ENCODE data around the gene TNFAIP6.

Gene TNFAIP6

DNA sequence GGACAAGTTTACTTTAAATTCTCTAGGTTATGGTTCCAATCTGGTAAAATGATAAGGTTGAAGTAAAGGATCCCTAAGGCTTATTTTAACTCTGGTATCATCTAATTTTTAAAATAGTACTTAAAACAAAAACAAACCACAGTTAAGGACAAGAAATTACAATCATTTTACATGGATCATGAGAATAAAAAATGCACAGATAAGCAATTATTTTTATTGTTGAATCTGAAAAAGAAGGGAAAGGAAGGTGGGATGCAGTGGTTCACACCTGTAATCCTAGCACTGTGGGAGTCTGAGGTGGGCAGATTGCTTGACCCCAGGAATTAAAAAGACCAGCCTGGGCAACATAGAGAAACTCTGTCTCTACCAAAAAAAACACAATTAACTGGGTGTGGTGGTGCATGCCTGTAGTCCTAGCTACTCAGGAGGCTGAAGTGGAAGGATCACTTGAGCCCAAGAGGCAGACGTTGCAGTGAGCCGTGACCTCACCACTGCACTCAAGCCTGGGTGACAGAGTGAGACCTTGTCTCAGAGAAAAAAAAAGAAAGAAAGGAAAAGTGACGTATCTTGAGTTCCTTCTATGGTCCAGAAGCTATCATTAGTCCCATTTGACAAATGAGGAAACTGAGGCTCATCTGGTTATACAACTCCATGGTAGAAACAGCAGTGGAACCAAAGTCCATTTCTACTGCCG lies 2.5 kb downstream of the TNFAIP6 start:
- no peak for TF ChIP-seq CTCF (IDR thresholded peaks at IDR 0.05; ENCODE audit: insufficient read depth, missing control alignments)
- no peak for FAIRE-seq
- no peak for DNase-seq (ENCODE audit: insufficient read length, low spot score)

DNA sequence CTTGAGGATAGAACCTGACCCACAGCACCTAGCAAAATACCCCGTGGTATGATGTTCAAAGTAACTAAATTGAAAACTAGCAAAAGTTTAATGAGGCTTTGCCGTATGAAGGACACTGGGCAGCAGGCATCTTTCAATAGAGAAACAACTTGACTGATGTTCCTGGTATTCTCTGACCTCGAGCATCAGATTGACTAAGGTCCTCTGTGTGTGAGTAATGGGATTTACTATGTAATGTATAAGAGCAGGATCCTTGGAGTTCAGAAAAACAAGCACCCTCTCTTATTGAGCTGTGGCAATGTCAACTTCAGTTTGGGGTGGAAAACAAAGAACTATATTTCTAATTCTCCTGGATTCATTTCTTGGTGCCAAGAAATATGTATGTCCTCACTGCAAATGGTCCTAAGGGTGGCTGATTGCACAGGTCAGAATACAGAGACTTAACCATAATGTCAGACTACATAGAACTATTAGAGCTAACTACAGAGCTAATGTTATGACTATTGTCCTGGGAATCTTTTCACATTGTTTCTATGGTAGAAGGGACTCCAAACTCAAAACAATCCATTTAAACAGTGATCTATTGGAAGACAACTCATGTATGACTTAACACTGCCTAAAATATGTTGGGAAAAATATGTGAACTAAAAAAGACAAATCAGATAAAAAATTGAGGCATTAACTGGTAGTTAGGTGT lies 4.4 kb downstream of the TNFAIP6 start:
- FAIRE-seq (no peak), DNase-seq (ENCODE audit: insufficient read length, low spot score) (no peak)
- TF ChIP-seq CTCF (IDR thresholded peaks at IDR 0.05; ENCODE audit: insufficient read depth, missing control alignments): no peak

DNA sequence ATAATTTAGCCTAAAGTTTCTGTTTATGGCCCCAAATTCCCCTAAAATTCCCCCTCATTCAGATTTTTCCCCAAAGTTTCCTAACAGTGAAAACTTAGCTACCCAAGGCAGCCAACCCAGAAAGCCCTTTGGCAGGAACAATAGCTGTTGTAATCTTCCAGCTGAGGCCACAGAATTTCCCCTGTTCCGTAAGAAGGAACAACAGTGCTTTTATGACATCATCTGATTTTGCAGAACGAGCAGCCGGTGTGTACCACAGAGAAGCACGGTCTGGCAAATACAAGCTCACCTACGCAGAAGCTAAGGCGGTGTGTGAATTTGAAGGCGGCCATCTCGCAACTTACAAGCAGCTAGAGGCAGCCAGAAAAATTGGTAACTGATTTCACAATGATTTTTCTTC lies 6.3 kb downstream of the TNFAIP6 start:
- FAIRE-seq (no peak), DNase-seq (ENCODE audit: insufficient read length, low spot score) (no peak)
- no peak for TF ChIP-seq CTCF (IDR thresholded peaks at IDR 0.05; ENCODE audit: insufficient read depth, missing control alignments)

GRCh38 chr2:151367571-151367970 lies 10.2 kb downstream of the TNFAIP6 start:
- no peak for DNase-seq (ENCODE audit: insufficient read length, low spot score)
- no peak for FAIRE-seq
- TF ChIP-seq CTCF (IDR thresholded peaks at IDR 0.05; ENCODE audit: insufficient read depth, missing control alignments): no peak

DNA sequence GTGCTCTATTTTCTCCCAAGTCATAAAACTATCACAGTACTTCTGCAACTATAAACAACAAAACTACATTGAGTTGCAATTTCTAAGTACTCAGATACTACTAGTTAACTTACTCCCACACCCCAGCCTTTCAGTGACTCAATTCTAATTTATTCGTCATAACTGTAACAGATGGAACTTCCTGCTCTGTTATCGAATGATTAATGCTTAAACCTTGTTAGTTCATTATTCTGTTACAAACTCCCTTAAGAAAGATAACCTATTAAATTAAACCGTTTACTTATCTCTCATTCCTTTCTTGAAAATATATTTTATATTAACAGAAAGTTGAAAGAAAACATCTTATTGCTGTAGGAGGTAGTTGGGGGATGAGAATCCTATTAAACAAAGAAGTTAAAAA lies 17.0 kb downstream of the TNFAIP6 start:
- TF ChIP-seq CTCF (IDR thresholded peaks at IDR 0.05; ENCODE audit: insufficient read depth, missing control alignments): no peak
- FAIRE-seq: no peak
- no peak for DNase-seq (ENCODE audit: insufficient read length, low spot score)

- DNase-seq (ENCODE audit: insufficient read length, low spot score) (no peak), FAIRE-seq (no peak)
- no peak for TF ChIP-seq CTCF (IDR thresholded peaks at IDR 0.05; ENCODE audit: insufficient read depth, missing control alignments)
Measured at GRCh38 chr2:151379169-151379568, 21.8 kb downstream of the TNFAIP6 start.

GRCh38 chr2:151380580-151381235 lies 23.3 kb downstream of the TNFAIP6 start:
- no peak for DNase-seq (ENCODE audit: insufficient read length, low spot score)
- FAIRE-seq: no peak
- no peak for TF ChIP-seq CTCF (IDR thresholded peaks at IDR 0.05; ENCODE audit: insufficient read depth, missing control alignments)
